Activated CD8-positive, alpha-beta T cell treated with anti-CD3 and anti-CD28 coated beads for 36 hours (primary cell): ENCODE data around the gene KRT28. TPM values are rescaled to one million over a fixed set of nuclear protein-coding genes. Genes with fewer than 3 reads are reported as not detected.

ENCODE experiments used
- ATAC-seq: fragments of 200-7000 bp; cut with Tn5 transposase; one replicate; pipeline ENCODE4 v1.10.0; 2021; ENCODE audit warnings: mild to moderate bottlenecking, moderate library complexity
- CTCF ChIA-PET: fragments of 350-600 bp; sonication (Branson Sonifier 250); formaldehyde crosslinking; loops from one replicate; lab custom pipeline; 2021; ENCODE audit warnings: antibody characterized with exemption; lab: Charles Lee
- POLR2A ChIA-PET: fragments of 350-600 bp; sonication (Branson Sonifier 250); formaldehyde crosslinking; loops from one replicate; lab custom pipeline; 2021; ENCODE audit warnings: antibody characterized with exemption; lab: Charles Lee
- DNase-seq: peaks from one replicate; pipeline ENCODE4 v3.0.0-alpha.2; 2020
- H3K27ac Mint-ChIP-seq: one replicate; pipeline ENCODE4 v1.8.0; 2021; ENCODE audit warnings: mild to moderate bottlenecking, mixed read lengths
- H3K27me3 Mint-ChIP-seq: one replicate; pipeline ENCODE4 v1.8.0; 2021; ENCODE audit warnings: mixed read lengths
- H3K36me3 Mint-ChIP-seq: one replicate; pipeline ENCODE4 v1.8.0; 2021; ENCODE audit warnings: low read depth, mixed read lengths
- H3K4me1 Mint-ChIP-seq: one replicate; pipeline ENCODE4 v1.8.0; 2021; ENCODE audit warnings: low read depth, mixed read lengths
- H3K4me3 Mint-ChIP-seq: one replicate; pipeline ENCODE4 v1.8.0; 2021; ENCODE audit warnings: mild to moderate bottlenecking, moderate library complexity, mixed read lengths
- H3K9me3 Mint-ChIP-seq: one replicate; pipeline ENCODE4 v1.8.0; 2021; ENCODE audit warnings: mixed read lengths
- CTCF ChIP-seq: fragments of 200-600 bp; IDR thresholded peaks from one replicate; pipeline ENCODE4 v1.8.0; 2022; ENCODE audit warnings: antibody characterized with exemption, mild to moderate bottlenecking
- intact Hi-C: fragments of 100-400 bp; cut with micrococcal nuclease; formaldehyde crosslinking; loops from one replicate; pipeline ENCODE4 v1.10.0; 2022
- total RNA-seq, 2 experiments: library from RNA; stranded (reverse); gene quantifications; one replicate each; pipeline ENCODE4 v1.2.3, GENCODE V29; 2021

Gene KRT28
- total RNA-seq, 2 experiments from 2014 or later: not detected

GRCh38 chr17:40801157-40801556 lies 1.4 kb upstream of the KRT28 start:
- intact Hi-C loops: no loop called here
- Mint-ChIP-seq H3K9me3 (no peaks in the 10 kb centered on the region), H3K4me3 (no peak overlapping the region), H3K4me1 (peaks cover 2% of the 10 kb centered on the region), H3K27me3 (peaks cover 33% of the 10 kb centered on the region), H3K36me3 (no peaks in the 10 kb centered on the region), H3K27ac (no peak overlapping the region)
- ChIA-PET POLR2A (no interaction called here), CTCF (no interaction called here)
- TF ChIP-seq CTCF: no peak
- no peak for ATAC-seq
- no peak for DNase-seq

GRCh38 chr17:40800381-40800780 lies 622 bp upstream of the KRT28 start:
- CTCF ChIA-PET: no interaction called here
- ATAC-seq (no peak), DNase-seq (no peak)
- peaks cover 30% of the 10 kb centered on the region for H3K27me3 Mint-ChIP-seq
- peaks cover 2% of the 10 kb centered on the region for H3K4me1 Mint-ChIP-seq
- no peak overlapping the region for H3K4me3 Mint-ChIP-seq
- POLR2A ChIA-PET: no interaction called here
- H3K27ac Mint-ChIP-seq: no peak overlapping the region
- no peaks in the 10 kb centered on the region for H3K36me3 Mint-ChIP-seq
- no peaks in the 10 kb centered on the region for H3K9me3 Mint-ChIP-seq
- TF ChIP-seq CTCF: no peak
- intact Hi-C loops: no loop called here

GRCh38 chr17:40796846-40797245 lies 2.9 kb downstream of the KRT28 start:
- DNase-seq (no peak), ATAC-seq (no peak)
- intact Hi-C loops: no loop called here
- Mint-ChIP-seq H3K27ac (no peak overlapping the region), H3K9me3 (no peaks in the 10 kb centered on the region), H3K4me1 (no peaks in the 10 kb centered on the region), H3K4me3 (no peak overlapping the region), H3K27me3 (peaks cover 21% of the 10 kb centered on the region), H3K36me3 (no peaks in the 10 kb centered on the region)
- POLR2A ChIA-PET: no interaction called here
- no peak for TF ChIP-seq CTCF
- CTCF ChIA-PET: interaction anchor here (1.4 kb wide), 1 partner anchor 852 kb away, joined by 3 read pairs; no protein-coding TSS in a partner anchor

GRCh38 chr17:40795019-40795667 lies 4.6 kb downstream of the KRT28 start:
- no peak for TF ChIP-seq CTCF
- no peak for DNase-seq
- intact Hi-C loops: no loop called here
- ChIA-PET CTCF (interaction anchor here (1.0 kb wide), 1 partner anchor 9 kb away, joined by 3 read pairs; no protein-coding TSS in a partner anchor), POLR2A (no interaction called here)
- Mint-ChIP-seq H3K36me3 (no peaks in the 10 kb centered on the region), H3K27me3 (peaks cover 21% of the 10 kb centered on the region), H3K27ac (no peak overlapping the region), H3K4me1 (no peaks in the 10 kb centered on the region), H3K4me3 (no peak overlapping the region), H3K9me3 (no peaks in the 10 kb centered on the region)
- ATAC-seq: no peak

GRCh38 chr17:40794466-40794865 lies 5.3 kb downstream of the KRT28 start:
- ATAC-seq: no peak
- H3K27me3 Mint-ChIP-seq: peaks cover 20% of the 10 kb centered on the region
- no peaks in the 10 kb centered on the region for H3K4me1 Mint-ChIP-seq
- H3K36me3 Mint-ChIP-seq: no peaks in the 10 kb centered on the region
- no peak overlapping the region for H3K27ac Mint-ChIP-seq
- ChIA-PET CTCF (no interaction called here), POLR2A (no interaction called here)
- intact Hi-C loops: no loop called here
- H3K9me3 Mint-ChIP-seq: no peaks in the 10 kb centered on the region
- no peak for DNase-seq
- no peak overlapping the region for H3K4me3 Mint-ChIP-seq
- TF ChIP-seq CTCF: no peak
